K562 (cell line): ENCODE results near the gene PDE6G. TPM values are rescaled to one million over a fixed set of nuclear protein-coding genes. Genes with fewer than 3 reads are reported as not detected.
A peak's percentile ranks its signal among the peaks of the same experiment; 100 is the strongest.

Experiments
- HDAC3 ChIP-seq: fragments of 450-650 bp; IDR thresholded peaks from 2 replicates; pipeline ENCODE4 v1.6.1; 2018; ENCODE audit warnings: borderline replicate concordance, mild to moderate bottlenecking, moderate library complexity; ENCODE audit not compliant: partially characterized antibody
- MXI1 ChIP-seq: IDR thresholded peaks from 2 replicates; pipeline ENCODE4 v1.6.1; 2011; ENCODE audit warnings: low read depth, mild to moderate bottlenecking, improper control_type of control experiment, low read length
- NEUROD1 ChIP-seq: fragments of 150-350 bp; IDR thresholded peaks from 2 replicates; pipeline ENCODE4 v1.6.1; 2014; ENCODE audit warnings: borderline replicate concordance, low read length, low read depth; ENCODE audit not compliant: partially characterized antibody
- PML ChIP-seq: IDR thresholded peaks from 2 replicates; pipeline ENCODE4 v1.6.1; 2012; ENCODE audit warnings: low read length, inconsistent platforms
- SOX6 ChIP-seq: fragments of 450-650 bp; IDR thresholded peaks from 2 replicates; pipeline ENCODE4 v1.6.1; 2014; ENCODE audit warnings: mild to moderate bottlenecking
- SRF ChIP-seq, 2 experiments: fragments of 250-450, 450-650 bp in 1 of 2; sonication (Bioruptor Pico) in 1 of 2; sonication (generic) in 1 of 2; formaldehyde crosslinking; IDR thresholded peaks; 2 replicates each; pipeline versions ENCODE4 v1.5.0 to v1.5.1; 2020 to 2022; ENCODE audit warnings: mild to moderate bottlenecking in 1 of 2, missing genetic modification reagents in 1 of 2
- polyA plus RNA-seq, 8 experiments: library from polyadenylated mRNA; depleted of rRNA in 4 of 8; stranded (reverse) in 5 of 8; unstranded in 3 of 8; fragments of >200 nt; fragmentation: Nextera tagmentation in 2 of 8; fragmentation: Illumina TruSeq in 1 of 8; extraction: Ambion mirVana in 2 of 8; extraction: Trizol in 1 of 8; gene quantifications; 2 replicates each; pipeline versions ENCODE4 v1.2.1 to v1.2.3, GENCODE V29; 2011 to 2014; ENCODE audit warnings: inconsistent platforms in 1 of 8, missing spikeins in 1 of 8
- total RNA-seq, 7 experiments: library from RNA; depleted of rRNA in 6 of 7; stranded (reverse); fragments of >200 nt in 6 of 7; fragmentation: Illumina TruSeq in 2 of 7; extraction: Trizol in 2 of 7; gene quantifications; 2 replicates each; pipeline versions ENCODE4 v1.2.1 to v1.2.3, GENCODE V29; 2011 to 2021; ENCODE audit warnings: low replicate concordance in 1 of 7
- TF ChIP-seq, protein P1 (sequence below): fragments of 450-650 bp; IDR thresholded peaks from 2 replicates; pipeline ENCODE4 v1.6.1; 2018; ENCODE audit not compliant: partially characterized antibody
- TF ChIP-seq, protein P2 (sequence below): fragments of 250-450 bp; sonication (Bioruptor Pico); IDR thresholded peaks from 2 replicates; pipeline ENCODE4 v1.5.0; 2022; ENCODE audit warnings: mild to moderate bottlenecking
- TF ChIP-seq, protein P3 (sequence below), 2 experiments: IDR thresholded peaks in 1 of 2; conservative IDR thresholded peaks in 1 of 2; 2 replicates each; pipeline ENCODE4 v1.6.1; 2016; ENCODE audit warnings: low read depth in 2 of 2, mild to moderate bottlenecking in 1 of 2, missing compliant biosample characterization in 1 of 2, missing genetic modification characterization in 1 of 2, moderate library complexity in 1 of 2
- TF ChIP-seq, protein P4 (sequence below): sonication (generic); formaldehyde crosslinking; IDR thresholded peaks from 2 replicates; pipeline ENCODE4 v1.8.1; 2023; ENCODE audit warnings: mild to moderate bottlenecking, missing genetic modification reagents
- TF ChIP-seq, protein P5 (sequence below): fragments of 200-400 bp; formaldehyde crosslinking; IDR thresholded peaks from 2 replicates; pipeline ENCODE4 v1.6.1; 2017; ENCODE audit warnings: mild to moderate bottlenecking, low read depth, low read length, moderate library complexity

Gene PDE6G
- total and polyA plus RNA-seq, 9 of the 15 experiments (the other 6 are each of a cell fraction or from before 2014, with no cell fraction given): 0.14 to 0.59 TPM; not detected in 7

DNA sequence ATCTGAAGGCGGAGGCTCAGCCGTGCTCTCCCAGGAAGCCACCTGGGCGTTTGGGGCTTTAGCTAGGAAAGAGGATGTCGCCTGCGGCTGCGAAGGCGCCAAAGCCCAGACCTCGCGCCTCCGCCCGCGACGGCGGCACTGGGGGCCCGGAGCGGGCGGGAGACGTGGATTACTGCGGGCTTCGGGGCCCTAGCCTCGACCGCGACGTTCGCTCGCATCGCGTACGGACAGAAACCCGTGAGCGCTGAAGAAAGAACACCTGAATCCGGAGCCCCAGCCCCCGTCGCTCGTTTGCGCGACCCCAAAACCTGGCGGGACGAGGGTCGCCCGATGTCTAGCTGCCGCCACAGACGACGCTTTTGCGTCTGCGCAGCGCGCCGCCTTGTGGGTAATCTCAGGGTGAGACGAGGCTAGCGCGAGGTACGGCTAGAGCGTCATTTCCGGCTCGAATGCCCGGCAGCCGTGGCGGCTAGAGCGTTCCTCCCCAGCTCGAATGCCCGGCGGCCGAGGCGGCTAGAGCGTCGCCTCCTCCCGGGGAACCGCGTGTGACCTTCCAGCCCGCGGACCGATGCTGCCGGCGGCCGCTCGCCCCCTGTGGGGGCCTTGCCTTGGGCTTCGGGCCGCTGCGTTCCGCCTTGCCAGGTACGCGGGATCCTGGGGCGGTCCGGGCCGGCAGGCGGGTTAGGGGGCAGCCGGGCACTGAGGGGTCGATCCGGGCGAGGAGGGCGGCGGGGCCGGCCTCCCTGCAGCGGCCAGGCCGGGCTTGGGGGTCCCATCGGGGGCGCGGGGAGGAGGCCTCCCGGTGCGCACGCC is 46.8 kb upstream of the PDE6G start, which contains the start of gene MRPL12 (continued):
- TF ChIP-seq, protein P1, sequence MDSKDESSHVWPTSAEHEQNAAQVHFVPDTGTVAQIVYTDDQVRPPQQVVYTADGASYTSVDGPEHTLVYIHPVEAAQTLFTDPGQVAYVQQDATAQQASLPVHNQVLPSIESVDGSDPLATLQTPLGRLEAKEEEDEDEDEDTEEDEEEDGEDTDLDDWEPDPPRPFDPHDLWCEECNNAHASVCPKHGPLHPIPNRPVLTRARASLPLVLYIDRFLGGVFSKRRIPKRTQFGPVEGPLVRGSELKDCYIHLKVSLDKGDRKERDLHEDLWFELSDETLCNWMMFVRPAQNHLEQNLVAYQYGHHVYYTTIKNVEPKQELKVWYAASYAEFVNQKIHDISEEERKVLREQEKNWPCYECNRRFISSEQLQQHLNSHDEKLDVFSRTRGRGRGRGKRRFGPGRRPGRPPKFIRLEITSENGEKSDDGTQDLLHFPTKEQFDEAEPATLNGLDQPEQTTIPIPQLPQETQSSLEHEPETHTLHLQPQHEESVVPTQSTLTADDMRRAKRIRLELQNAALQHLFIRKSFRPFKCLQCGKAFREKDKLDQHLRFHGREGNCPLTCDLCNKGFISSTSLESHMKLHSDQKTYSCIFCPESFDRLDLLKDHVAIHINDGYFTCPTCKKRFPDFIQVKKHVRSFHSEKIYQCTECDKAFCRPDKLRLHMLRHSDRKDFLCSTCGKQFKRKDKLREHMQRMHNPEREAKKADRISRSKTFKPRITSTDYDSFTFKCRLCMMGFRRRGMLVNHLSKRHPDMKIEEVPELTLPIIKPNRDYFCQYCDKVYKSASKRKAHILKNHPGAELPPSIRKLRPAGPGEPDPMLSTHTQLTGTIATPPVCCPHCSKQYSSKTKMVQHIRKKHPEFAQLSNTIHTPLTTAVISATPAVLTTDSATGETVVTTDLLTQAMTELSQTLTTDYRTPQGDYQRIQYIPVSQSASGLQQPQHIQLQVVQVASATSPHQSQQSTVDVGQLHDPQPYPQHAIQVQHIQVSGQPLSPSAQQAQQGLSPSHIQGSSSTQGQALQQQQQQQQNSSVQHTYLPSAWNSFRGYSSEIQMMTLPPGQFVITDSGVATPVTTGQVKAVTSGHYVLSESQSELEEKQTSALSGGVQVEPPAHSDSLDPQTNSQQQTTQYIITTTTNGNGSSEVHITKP: no peak
- TF ChIP-seq, protein P2, sequence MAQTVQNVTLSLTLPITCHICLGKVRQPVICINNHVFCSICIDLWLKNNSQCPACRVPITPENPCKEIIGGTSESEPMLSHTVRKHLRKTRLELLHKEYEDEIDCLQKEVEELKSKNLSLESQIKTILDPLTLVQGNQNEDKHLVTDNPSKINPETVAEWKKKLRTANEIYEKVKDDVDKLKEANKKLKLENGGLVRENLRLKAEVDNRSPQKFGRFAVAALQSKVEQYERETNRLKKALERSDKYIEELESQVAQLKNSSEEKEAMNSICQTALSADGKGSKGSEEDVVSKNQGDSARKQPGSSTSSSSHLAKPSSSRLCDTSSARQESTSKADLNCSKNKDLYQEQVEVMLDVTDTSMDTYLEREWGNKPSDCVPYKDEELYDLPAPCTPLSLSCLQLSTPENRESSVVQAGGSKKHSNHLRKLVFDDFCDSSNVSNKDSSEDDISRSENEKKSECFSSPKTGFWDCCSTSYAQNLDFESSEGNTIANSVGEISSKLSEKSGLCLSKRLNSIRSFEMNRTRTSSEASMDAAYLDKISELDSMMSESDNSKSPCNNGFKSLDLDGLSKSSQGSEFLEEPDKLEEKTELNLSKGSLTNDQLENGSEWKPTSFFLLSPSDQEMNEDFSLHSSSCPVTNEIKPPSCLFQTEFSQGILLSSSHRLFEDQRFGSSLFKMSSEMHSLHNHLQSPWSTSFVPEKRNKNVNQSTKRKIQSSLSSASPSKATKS: no peak
- TF ChIP-seq, protein P3, sequence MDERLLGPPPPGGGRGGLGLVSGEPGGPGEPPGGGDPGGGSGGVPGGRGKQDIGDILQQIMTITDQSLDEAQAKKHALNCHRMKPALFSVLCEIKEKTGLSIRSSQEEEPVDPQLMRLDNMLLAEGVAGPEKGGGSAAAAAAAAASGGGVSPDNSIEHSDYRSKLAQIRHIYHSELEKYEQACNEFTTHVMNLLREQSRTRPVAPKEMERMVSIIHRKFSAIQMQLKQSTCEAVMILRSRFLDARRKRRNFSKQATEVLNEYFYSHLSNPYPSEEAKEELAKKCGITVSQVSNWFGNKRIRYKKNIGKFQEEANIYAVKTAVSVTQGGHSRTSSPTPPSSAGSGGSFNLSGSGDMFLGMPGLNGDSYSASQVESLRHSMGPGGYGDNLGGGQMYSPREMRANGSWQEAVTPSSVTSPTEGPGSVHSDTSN (CRISPR knock-in tag; IDR thresholded peaks at IDR 0.05; ENCODE audit: low read depth): no peak
- TF ChIP-seq, protein P3 (tag; conservative IDR thresholded peaks at IDR 0.05; ENCODE audit: low read depth): no peak
- TF ChIP-seq, protein P4, sequence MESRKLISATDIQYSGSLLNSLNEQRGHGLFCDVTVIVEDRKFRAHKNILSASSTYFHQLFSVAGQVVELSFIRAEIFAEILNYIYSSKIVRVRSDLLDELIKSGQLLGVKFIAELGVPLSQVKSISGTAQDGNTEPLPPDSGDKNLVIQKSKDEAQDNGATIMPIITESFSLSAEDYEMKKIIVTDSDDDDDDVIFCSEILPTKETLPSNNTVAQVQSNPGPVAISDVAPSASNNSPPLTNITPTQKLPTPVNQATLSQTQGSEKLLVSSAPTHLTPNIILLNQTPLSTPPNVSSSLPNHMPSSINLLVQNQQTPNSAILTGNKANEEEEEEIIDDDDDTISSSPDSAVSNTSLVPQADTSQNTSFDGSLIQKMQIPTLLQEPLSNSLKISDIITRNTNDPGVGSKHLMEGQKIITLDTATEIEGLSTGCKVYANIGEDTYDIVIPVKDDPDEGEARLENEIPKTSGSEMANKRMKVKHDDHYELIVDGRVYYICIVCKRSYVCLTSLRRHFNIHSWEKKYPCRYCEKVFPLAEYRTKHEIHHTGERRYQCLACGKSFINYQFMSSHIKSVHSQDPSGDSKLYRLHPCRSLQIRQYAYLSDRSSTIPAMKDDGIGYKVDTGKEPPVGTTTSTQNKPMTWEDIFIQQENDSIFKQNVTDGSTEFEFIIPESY: peak; percentile 74
- 0 out of 2 replicates have a peak, but pooled peaks have one; percentile 2 for TF ChIP-seq MXI1
- peak; percentile 69 for TF ChIP-seq PML
- peak; percentile 60; the same call in 1 of the 2 replicates for TF ChIP-seq SOX6
- TF ChIP-seq NEUROD1: peak; percentile 72
- TF ChIP-seq, protein P5, sequence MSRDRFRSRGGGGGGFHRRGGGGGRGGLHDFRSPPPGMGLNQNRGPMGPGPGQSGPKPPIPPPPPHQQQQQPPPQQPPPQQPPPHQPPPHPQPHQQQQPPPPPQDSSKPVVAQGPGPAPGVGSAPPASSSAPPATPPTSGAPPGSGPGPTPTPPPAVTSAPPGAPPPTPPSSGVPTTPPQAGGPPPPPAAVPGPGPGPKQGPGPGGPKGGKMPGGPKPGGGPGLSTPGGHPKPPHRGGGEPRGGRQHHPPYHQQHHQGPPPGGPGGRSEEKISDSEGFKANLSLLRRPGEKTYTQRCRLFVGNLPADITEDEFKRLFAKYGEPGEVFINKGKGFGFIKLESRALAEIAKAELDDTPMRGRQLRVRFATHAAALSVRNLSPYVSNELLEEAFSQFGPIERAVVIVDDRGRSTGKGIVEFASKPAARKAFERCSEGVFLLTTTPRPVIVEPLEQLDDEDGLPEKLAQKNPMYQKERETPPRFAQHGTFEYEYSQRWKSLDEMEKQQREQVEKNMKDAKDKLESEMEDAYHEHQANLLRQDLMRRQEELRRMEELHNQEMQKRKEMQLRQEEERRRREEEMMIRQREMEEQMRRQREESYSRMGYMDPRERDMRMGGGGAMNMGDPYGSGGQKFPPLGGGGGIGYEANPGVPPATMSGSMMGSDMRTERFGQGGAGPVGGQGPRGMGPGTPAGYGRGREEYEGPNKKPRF: no peak
- TF ChIP-seq SRF (CRISPR knock-in tag; IDR thresholded peaks at IDR 0.05): 0 out of 4 replicates have a peak, but pooled peaks of 1 of the 2 experiments have one; percentile 53
- TF ChIP-seq HDAC3: no peak
